Stimulated activated naive CD8-positive, alpha-beta T cell treated with anti-CD3 and anti-CD28 coated beads, Interleukin-15, amount 100 ng/mL, for 72 hours (primary cell): ENCODE results near the gene DEGS2.
A peak's percentile ranks its signal among the peaks of the same experiment; 100 is the strongest.
"Not testable (repeated sequence)": the region's sequence is repeated elsewhere in the genome, so short reads cannot be mapped to it uniquely, and the experiment has no call there.

Experiments
- ATAC-seq: fragments of 150-1000 bp; cut with Tn5 transposase; 2 replicates; pipeline ENCODE4 v1.10.0; 2021; ENCODE audit warnings: mild to moderate bottlenecking, moderate library complexity
- DNase-seq, 2 donors: peaks; one replicate each; pipeline ENCODE4 v3.0.0; 2021 to 2022
- H3K27ac Mint-ChIP-seq, 2 donors: one replicate each; pipeline ENCODE4 v1.8.0; 2022; ENCODE audit warnings: mild to moderate bottlenecking in 2 of 2, mixed read lengths in 2 of 2, moderate library complexity in 2 of 2
- H3K27me3 Mint-ChIP-seq: one replicate; pipeline ENCODE4 v1.8.0; 2022; ENCODE audit warnings: mixed read lengths
- H3K4me1 Mint-ChIP-seq: one replicate; pipeline ENCODE4 v1.8.0; 2022; ENCODE audit warnings: mild to moderate bottlenecking, mixed read lengths
- H3K4me3 Mint-ChIP-seq, 2 donors: one replicate each; pipeline ENCODE4 v1.8.0; 2022; ENCODE audit warnings: mild to moderate bottlenecking in 2 of 2, mixed read lengths in 2 of 2, moderate library complexity in 1 of 2
- H3K9me3 Mint-ChIP-seq, 2 donors: one replicate each; pipeline ENCODE4 v1.8.0; 2022; ENCODE audit warnings: mixed read lengths in 2 of 2

The DEGS2 gene

DNA sequence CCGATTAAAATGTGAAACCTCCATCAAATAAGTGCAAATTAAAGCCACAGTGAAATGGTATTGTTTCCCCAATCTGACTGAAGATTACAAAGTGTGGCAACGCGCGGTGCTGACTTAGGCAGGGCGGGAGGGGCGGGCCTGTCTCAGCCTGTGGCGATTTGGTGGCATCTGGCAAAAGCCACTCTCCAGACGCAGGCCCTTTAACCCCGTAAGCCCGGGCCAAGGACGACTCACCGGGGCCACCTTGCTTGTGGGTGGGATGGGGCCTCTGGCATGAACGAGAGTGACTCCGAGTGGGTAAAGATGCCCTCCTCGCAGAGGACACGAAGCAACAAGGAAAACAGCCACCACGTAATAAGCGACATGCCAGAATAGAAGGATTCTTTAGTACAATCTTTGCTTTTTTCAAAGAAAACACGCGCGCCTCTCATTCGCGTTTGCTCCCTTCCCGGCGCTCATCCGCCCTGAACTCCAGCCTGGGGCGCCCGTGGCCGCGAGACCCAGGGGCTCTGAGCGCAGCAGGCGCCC is 815 bp downstream of the DEGS2 start:
- Mint-ChIP-seq H3K4me1 (no peaks in the 10 kb centered on the region), H3K27me3 (peaks cover 47% of the 10 kb centered on the region), H3K4me3 (peak overlapping the region; percentile 53 to 91), H3K27ac (no peak overlapping the region), H3K9me3 (peaks cover 5 to 10% of the 10 kb centered on the region in 2 donors)
- ATAC-seq (no peak), DNase-seq (no peak)

GRCh38 chr14:100157548-100158232 is 1.8 kb downstream of the DEGS2 start:
- not testable (repeated sequence) for H3K4me1 Mint-ChIP-seq, H3K27ac Mint-ChIP-seq, ATAC-seq, DNase-seq
- Mint-ChIP-seq H3K27me3 (peaks cover 47% of the 10 kb centered on the region), H3K9me3 (peaks cover 5 to 10% of the 10 kb centered on the region in 2 donors), H3K4me3 (peak overlapping the region; percentile 26 to 46)

DNA sequence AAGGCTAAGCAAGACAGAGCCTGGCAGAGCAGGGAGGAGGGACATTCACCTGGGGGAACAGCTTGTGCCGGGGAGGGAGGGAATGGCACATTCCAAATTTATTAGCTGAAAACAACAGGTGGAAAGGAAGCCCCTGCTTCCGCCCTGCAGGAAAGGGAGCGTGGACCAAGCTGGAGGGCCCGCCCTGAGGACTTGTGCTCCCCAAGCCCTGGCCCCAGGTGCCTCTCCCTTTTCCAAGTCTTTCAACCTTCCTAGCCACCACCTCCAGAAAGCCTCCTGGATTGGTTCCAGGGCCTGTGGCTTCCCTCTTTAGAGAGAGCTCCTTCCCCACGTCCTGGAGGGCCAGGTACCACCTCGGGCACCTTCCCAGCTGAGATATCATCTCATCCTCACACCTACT is 2.7 kb downstream of the DEGS2 start:
- H3K4me3 Mint-ChIP-seq, result no peak overlapping the region
- H3K4me1 Mint-ChIP-seq, result no peaks in the 10 kb centered on the region
- H3K27me3 Mint-ChIP-seq, result peaks cover 47% of the 10 kb centered on the region
- ATAC-seq (no peak), DNase-seq (no peak)
- peaks cover 5 to 10% of the 10 kb centered on the region in 2 donors for H3K9me3 Mint-ChIP-seq
- H3K27ac Mint-ChIP-seq, result no peak overlapping the region

DNA sequence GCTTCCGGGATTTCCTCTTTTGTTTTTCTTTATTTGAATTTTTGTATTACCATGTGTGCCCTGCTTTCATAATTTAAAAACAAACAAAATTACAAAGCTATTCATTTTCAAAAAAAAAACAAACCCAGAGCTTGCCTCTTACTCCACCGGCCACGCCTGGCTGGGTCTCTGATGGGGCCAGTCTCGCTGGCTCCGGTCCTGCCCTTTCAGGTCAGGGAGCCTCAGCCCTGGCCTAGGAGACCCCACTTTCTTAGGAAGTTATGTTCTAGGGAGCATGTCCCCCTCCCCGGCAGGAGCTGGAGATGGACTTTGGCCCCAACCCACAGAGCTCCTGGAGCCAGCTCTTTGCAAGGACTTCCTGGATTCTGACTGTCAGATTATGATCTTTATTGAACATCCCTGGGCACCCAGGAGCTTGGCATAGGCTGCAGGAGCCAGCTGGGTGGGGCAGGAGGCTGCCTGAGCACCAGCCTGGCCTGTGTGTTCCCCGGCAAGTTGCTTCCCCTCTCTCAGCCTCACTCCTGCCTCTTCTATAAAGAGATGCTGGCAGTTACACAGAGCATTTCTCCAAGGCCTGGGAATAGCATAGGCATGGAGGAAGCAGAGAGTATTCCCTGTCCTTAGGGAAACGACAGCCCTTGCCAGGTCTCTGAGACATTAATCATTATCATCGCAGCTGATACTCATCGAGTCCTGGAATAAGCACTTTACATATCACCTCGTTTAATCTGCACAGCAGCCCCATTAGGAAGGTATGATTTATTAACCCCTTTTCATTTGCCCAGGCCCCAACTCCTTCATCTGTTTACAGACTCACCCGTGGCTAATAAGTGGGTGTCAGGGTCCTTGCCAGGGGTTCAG is 3.5 kb downstream of the DEGS2 start:
- Mint-ChIP-seq H3K4me3 (no peak overlapping the region), H3K9me3 (peaks cover 5 to 10% of the 10 kb centered on the region in 2 donors), H3K27me3 (peaks cover 45% of the 10 kb centered on the region), H3K27ac (peak overlapping the region in 1 of 2 donors; percentile 12), H3K4me1 (no peaks in the 10 kb centered on the region)
- no peak for ATAC-seq
- no peak for DNase-seq

DNA sequence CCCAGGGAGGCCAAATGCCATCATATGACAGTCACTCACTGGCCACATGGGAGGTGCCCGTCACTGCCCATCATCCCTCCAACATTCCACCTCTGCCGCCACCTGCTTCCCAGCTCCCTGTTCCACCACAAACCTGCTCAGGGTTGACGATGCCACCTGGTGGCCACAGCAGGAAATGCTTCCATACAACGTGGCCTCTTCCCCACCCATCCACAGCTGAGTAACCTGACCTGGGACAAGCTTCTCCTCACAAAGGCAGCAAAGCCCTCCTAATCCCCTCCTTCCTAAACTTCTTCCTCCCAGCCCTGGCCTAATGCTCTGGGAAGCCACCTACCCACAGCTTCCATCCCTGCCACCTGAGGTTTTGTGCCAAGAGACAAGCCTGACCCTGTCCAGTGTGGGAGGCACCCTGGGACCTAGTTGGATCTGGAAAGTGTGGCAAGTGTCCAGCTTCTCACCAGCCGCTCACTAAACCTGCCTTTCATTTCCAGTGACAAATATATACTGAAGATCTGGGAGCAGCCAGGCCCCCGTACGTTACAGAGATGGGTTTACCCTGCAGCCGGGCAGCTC is 4.3 kb downstream of the DEGS2 start:
- Mint-ChIP-seq H3K27ac (no peak overlapping the region), H3K4me3 (no peak overlapping the region), H3K4me1 (no peaks in the 10 kb centered on the region), H3K9me3 (peaks cover 5 to 10% of the 10 kb centered on the region in 2 donors), H3K27me3 (peaks cover 37% of the 10 kb centered on the region)
- DNase-seq (peak; percentile 40 to 45), ATAC-seq (no peak)

DNA sequence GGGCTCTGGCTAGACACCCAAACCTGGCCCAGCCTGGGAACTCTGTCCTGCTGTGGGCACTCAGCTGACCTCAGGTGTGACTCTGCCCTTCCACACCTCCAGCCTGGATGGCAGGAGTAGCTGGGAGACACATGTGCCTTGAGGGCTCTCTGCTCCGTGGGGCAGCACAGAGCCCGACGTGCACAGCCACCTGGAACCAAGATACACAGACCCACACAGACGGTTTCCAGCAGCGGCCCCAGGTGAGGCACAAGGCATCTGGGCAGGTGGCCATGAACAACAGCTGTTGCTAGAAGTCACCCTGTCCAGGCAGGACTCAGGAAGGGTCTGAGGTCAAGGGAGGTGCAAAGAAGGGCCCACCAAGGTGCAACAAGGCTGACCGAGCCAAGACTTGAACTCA is 5.9 kb downstream of the DEGS2 start:
- Mint-ChIP-seq H3K27ac (no peak overlapping the region), H3K4me1 (peaks cover 7% of the 10 kb centered on the region)
- ATAC-seq, result no peak

DNA sequence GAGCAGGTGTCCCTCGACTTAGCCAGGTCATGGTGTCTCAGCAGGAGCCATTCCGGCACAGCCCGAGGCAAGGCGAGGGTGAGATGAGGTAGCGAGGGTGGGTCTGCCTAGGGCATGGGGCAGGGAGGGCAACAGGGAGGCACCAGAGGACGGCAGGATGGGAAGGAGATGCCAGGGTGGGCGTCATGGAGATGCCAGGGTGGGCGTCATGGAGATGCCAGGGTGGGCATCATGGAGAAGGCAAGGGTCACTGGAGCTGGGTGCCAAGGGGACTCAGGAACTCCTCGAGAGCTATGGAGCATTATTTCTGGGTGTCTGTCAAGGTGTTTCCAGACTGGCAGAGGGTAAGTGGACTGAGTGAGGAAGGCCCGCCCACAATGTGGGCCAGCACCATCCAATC is 7.4 kb downstream of the DEGS2 start:
- no peak for ATAC-seq
- Mint-ChIP-seq H3K9me3 (peaks cover 5 to 10% of the 10 kb centered on the region in 2 donors), H3K4me3 (no peak overlapping the region), H3K4me1 (peaks cover 21% of the 10 kb centered on the region), H3K27ac (peak overlapping the region in 1 of 2 donors; percentile 89), H3K27me3 (peaks cover 10% of the 10 kb centered on the region)
- no peak for DNase-seq

More for the DNA sequence above, 5.9 kb downstream of the DEGS2 start:
- H3K4me3 Mint-ChIP-seq, result no peak overlapping the region
- no peak for DNase-seq
- H3K9me3 Mint-ChIP-seq, result peaks cover 5 to 10% of the 10 kb centered on the region in 2 donors
- H3K27me3 Mint-ChIP-seq, result peaks cover 24% of the 10 kb centered on the region

GRCh38 chr14:100150932-100151587 is 8.4 kb downstream of the DEGS2 start:
- ATAC-seq (no peak), DNase-seq (no peak)
- Mint-ChIP-seq H3K27me3 (no peaks in the 10 kb centered on the region), H3K4me3 (peak overlapping the region in 1 of 2 donors; percentile 3), H3K9me3 (peaks cover 5 to 10% of the 10 kb centered on the region in 2 donors), H3K27ac (peak overlapping the region in 1 of 2 donors; percentile 90), H3K4me1 (peaks cover 32% of the 10 kb centered on the region)

DNA sequence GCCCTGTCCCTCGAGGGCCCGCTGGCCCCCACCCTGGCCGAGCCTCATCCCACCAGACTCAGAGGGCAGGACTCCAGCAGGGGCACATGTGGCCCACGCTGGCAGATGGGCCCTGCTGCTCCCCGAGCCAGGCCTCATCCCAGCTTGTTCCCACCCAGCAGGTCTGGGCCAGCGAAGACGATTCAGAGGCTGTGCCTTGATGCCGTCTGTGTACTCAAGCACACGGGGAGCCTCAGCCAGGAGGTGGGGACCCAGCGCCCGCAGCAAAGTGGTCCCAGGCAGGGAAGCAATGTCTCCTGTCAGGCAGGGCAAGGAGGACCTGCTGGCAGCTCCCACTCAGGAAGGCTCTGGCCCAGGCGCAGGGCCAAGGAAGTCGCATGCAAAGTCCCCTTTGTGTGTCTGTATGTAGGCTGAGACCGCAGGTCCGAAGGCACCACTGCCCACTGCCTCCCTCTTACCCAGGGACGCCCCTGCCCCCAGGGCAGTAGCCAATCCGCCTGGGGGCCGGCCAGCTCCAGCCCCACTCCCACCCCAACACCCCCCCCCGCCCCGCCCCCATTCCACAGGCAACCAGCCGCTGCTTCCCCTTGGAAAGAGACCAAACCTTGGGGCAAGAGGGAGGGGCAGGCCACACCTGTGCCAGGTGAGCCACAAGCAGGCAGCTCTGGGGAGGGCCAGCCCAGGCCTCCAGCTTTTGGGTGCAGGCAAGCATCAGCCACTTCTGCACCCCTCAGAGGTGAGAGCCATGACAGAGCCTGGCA is 9.4 kb downstream of the DEGS2 start:
- Mint-ChIP-seq H3K4me3 (no peak overlapping the region), H3K4me1 (peaks cover 41% of the 10 kb centered on the region), H3K27me3 (no peaks in the 10 kb centered on the region), H3K9me3 (peaks cover 3 to 5% of the 10 kb centered on the region in 2 donors), H3K27ac (peak overlapping the region in 1 of 2 donors; percentile 85)
- no peak for DNase-seq
- ATAC-seq, result no peak

GRCh38 chr14:100148837-100149731 is 10.4 kb downstream of the DEGS2 start:
- peak overlapping the region in 1 of 2 donors; percentile 49 for H3K4me3 Mint-ChIP-seq
- H3K9me3 Mint-ChIP-seq, result no peaks in the 10 kb centered on the region
- no peak for DNase-seq
- ATAC-seq, result no peak
- H3K27me3 Mint-ChIP-seq, result no peaks in the 10 kb centered on the region
- peak overlapping the region in 1 of 2 donors; percentile 96 for H3K27ac Mint-ChIP-seq
- peaks cover 51% of the 10 kb centered on the region for H3K4me1 Mint-ChIP-seq

GRCh38 chr14:100147691-100148464 is 11.6 kb downstream of the DEGS2 start:
- Mint-ChIP-seq H3K27me3 (no peaks in the 10 kb centered on the region), H3K27ac (peak overlapping the region in 1 of 2 donors; percentile 96), H3K9me3 (no peaks in the 10 kb centered on the region), H3K4me1 (peaks cover 55% of the 10 kb centered on the region), H3K4me3 (peak overlapping the region; percentile 50 to 75)
- DNase-seq (no peak), ATAC-seq (no peak)

GRCh38 chr14:100147181-100147631 is 12.2 kb downstream of the DEGS2 start:
- H3K4me3 Mint-ChIP-seq, result peak overlapping the region; percentile 50 to 75
- peak overlapping the region; percentile 72 to 96 for H3K27ac Mint-ChIP-seq
- DNase-seq, result peak; percentile 79 to 80
- no peaks in the 10 kb centered on the region for H3K9me3 Mint-ChIP-seq
- H3K27me3 Mint-ChIP-seq, result no peaks in the 10 kb centered on the region
- peak; percentile 75 for ATAC-seq
- peaks cover 55% of the 10 kb centered on the region for H3K4me1 Mint-ChIP-seq

- Mint-ChIP-seq H3K4me1 (peaks cover 60% of the 10 kb centered on the region), H3K4me3 (peak overlapping the region in 1 of 2 donors; percentile 75), H3K27me3 (no peaks in the 10 kb centered on the region), H3K27ac (peak overlapping the region; percentile 40 to 89), H3K9me3 (no peaks in the 10 kb centered on the region)
- no peak for DNase-seq
- peak; percentile 23 for ATAC-seq
These were observed 12.8 kb downstream of the DEGS2 start for GRCh38 chr14:100146531-100147091.
